ENCODE data around the gene JADE1. TPM values are rescaled to one million over a fixed set of nuclear protein-coding genes. Genes with fewer than 3 reads are reported as not detected.

The JADE1 gene
- total and polyA plus RNA-seq, 2 of the 13 experiments (the other 11 are each of a cell fraction or from before 2014, with no cell fraction given), result 5.4 to 19.3 TPM

GRCh38 chr4:128802680-128803628 lies 6.5 kb upstream of the JADE1 start:
- Histone ChIP-seq H3K4me3 (replicated peaks in 1 of 3; ENCODE audit: insufficient read depth in 1 of 3, low read depth in 2 of 3, low read length in 3 of 3) (no peak overlapping the region), H3K9ac (ENCODE audit: insufficient read depth, low read depth, low read length) (no peak overlapping the region), H3K4me2 (ENCODE audit: low read depth, low read length) (peak overlapping the region; percentile 8; the same call in 1 of the 2 replicates), H3K4me1 (ENCODE audit: insufficient read depth, low read length) (no peaks in the 10 kb centered on the region), H3K36me3 (replicated peaks in 1 of 2; ENCODE audit: control insufficient read depth in 1 of 2, insufficient read depth in 2 of 2, low read length in 2 of 2) (no peaks in the 10 kb centered on the region), H3K9me3 (ENCODE audit: low read length) (no peaks in the 10 kb centered on the region), H4K20me1 (ENCODE audit: insufficient read depth, low read length) (no peaks in the 10 kb centered on the region), H2AFZ (ENCODE audit: low read length) (no peak overlapping the region), H3K27me3 (ENCODE audit: control insufficient read depth in 1 of 2, insufficient read depth in 2 of 2, low read length in 2 of 2) (peaks cover 0 to 12% of the 10 kb centered on the region in 2 experiments; a peak in 2 of 5 replicates), H3K79me2 (ENCODE audit: insufficient read depth, low read length) (no peaks in the 10 kb centered on the region), H3K27ac (ENCODE audit: extremely low read length, insufficient read depth, low read length) (no peak overlapping the region)
- DNase-seq (ENCODE audit: low spot score) (no peak), ATAC-seq (peak; percentile 56), FAIRE-seq (no peak)
- intact Hi-C loops (cut with micrococcal nuclease; ENCODE audit: unreplicated experiment) (no loop called here), in situ Hi-C loops (cut with HindIII; ENCODE audit: extremely low pct_ligation_motif_present, low pct_unique_long_range_greater_than_20kb) (loop anchor here (25.0 kb wide), 1 partner anchor 241 kb away; no protein-coding TSS in a partner anchor)
- TF ChIP-seq ZFP91 (CRISPR knock-in tag; IDR thresholded peaks at IDR 0.05; ENCODE audit: borderline replicate concordance) (no peak), HNRNPLL (IDR thresholded peaks at IDR 0.05; ENCODE audit: low read depth, low read length, poor library complexity, severe bottlenecking) (no peak), AHR (CRISPR knock-in tag; IDR thresholded peaks at IDR 0.05) (no peak), IKZF1 (IDR thresholded peaks at IDR 0.05) (no peak), ZNF850 (CRISPR knock-in tag; conservative IDR thresholded peaks at IDR 0.05) (no peak), GABPA (IDR thresholded peaks at IDR 0.05; ENCODE audit: low read depth, low read length) (no peak), GABPA (CRISPR knock-in tag; IDR thresholded peaks at IDR 0.05; ENCODE audit: low read depth) (no peak)
- POLR2A ChIA-PET, result no interaction called here
- CTCF ChIA-PET (ENCODE audit: low intra/inter-chr PET ratio, low total read pairs), result no interaction called here
- 31% methylated on average over 7 of the region's 9 CpGs for WGBS (ENCODE audit: low lambda C conversion rate)
- BruUV-seq (replicated peaks), result no TSS peak
